ENCODE measurements around the gene COX7A2.
A peak's percentile ranks its signal among the peaks of the same experiment; 100 is the strongest.

The COX7A2 gene

GRCh38 chr6:75268121-75268987, 24.8 kb upstream of the COX7A2 start:
- DNase-seq (ENCODE audit: low spot score) = no peak

- DNase-seq (ENCODE audit: low spot score) = no peak
Measured at GRCh38 chr6:75267461-75267860, 23.9 kb upstream of the COX7A2 start.

GRCh38 chr6:75266716-75267291, 23.2 kb upstream of the COX7A2 start:
- peak; percentile 77 for DNase-seq (ENCODE audit: low spot score)

- DNase-seq (ENCODE audit: low spot score) = no peak
Measured at GRCh38 chr6:75263401-75263750, 19.8 kb upstream of the COX7A2 start.

GRCh38 chr6:75262716-75263400, 19.3 kb upstream of the COX7A2 start:
- DNase-seq (ENCODE audit: low spot score) = no peak

GRCh38 chr6:75261299-75261698, 17.7 kb upstream of the COX7A2 start:
- DNase-seq (ENCODE audit: low spot score) = no peak

GRCh38 chr6:75257343-75258087, 13.9 kb upstream of the COX7A2 start:
- DNase-seq (ENCODE audit: low spot score) = no peak

- DNase-seq (ENCODE audit: low spot score) = no peak
Measured at GRCh38 chr6:75250552-75250951, 7.0 kb upstream of the COX7A2 start.

GRCh38 chr6:75249837-75250236, 6.2 kb upstream of the COX7A2 start:
- DNase-seq (ENCODE audit: low spot score) = no peak

GRCh38 chr6:75246386-75246785, 2.8 kb upstream of the COX7A2 start:
- DNase-seq (ENCODE audit: low spot score) = no peak

- no peak for DNase-seq (ENCODE audit: low spot score)
Measured at GRCh38 chr6:75244063-75244584, 523 bp upstream of the COX7A2 start.

- no peak for DNase-seq (ENCODE audit: low spot score)
Measured at GRCh38 chr6:75236630-75237029, 7.0 kb downstream of the COX7A2 start.

GRCh38 chr6:75235271-75235670, 8.3 kb downstream of the COX7A2 start:
- no peak for DNase-seq (ENCODE audit: low spot score)

GRCh38 chr6:75234126-75234865, 9.3 kb downstream of the COX7A2 start:
- DNase-seq (ENCODE audit: low spot score) = no peak

- DNase-seq (ENCODE audit: low spot score) = no peak
Measured at GRCh38 chr6:75233092-75233615, 10.4 kb downstream of the COX7A2 start.

GRCh38 chr6:75230484-75231325, 12.9 kb downstream of the COX7A2 start:
- peak; percentile 40 for DNase-seq (ENCODE audit: low spot score)

GRCh38 chr6:75224303-75224926, 19.2 kb downstream of the COX7A2 start:
- no peak for DNase-seq (ENCODE audit: low spot score)

GRCh38 chr6:75223428-75223827, 20.2 kb downstream of the COX7A2 start:
- no peak for DNase-seq (ENCODE audit: low spot score)

GRCh38 chr6:75222261-75222660, 21.3 kb downstream of the COX7A2 start:
- DNase-seq (ENCODE audit: low spot score) = no peak

GRCh38 chr6:75221116-75221515, 22.5 kb downstream of the COX7A2 start:
- DNase-seq (ENCODE audit: low spot score) = no peak
